ENCODE data around the gene RNF115.
"Not testable (repeated sequence)": the region's sequence is repeated elsewhere in the genome, so short reads cannot be mapped to it uniquely, and the experiment has no call there.

Gene RNF115

GRCh38 chr1:145826030-145826429 is 2.1 kb upstream of the RNF115 start:
- DNase-seq = no peak

- DNase-seq = no peak
Measured at GRCh38 chr1:145824499-145824842, 576 bp upstream of the RNF115 start.

DNA sequence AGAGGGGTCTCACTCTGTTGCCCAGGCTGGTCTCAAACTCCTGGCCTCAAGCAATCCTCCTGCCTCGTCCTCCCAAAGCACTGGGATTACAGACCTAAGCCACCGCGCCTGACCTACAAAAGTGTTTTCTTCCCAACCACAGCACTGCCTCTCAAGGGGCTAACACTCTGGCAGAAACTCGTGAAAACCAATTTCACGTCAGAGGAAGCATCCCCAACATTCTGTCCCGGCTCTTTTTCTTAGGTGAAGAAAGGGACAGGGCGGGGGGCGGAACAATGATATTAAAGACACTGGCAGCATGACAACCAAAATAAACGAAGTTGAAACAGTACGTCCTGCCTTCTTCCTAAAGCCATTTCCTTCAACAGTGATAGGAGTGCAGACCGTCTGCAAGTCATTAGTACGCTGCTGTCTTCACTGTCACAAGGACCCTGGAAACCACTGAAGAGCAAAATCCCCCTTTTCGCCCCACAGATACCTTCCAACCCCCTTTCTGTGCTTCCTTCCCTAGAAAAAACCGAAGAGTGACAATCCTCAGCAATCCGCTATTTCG is 1.0 kb downstream of the RNF115 start:
- not testable (repeated sequence) for DNase-seq

GRCh38 chr1:145818095-145818494 is 5.8 kb downstream of the RNF115 start:
- peak; percentile 59 for DNase-seq

DNA sequence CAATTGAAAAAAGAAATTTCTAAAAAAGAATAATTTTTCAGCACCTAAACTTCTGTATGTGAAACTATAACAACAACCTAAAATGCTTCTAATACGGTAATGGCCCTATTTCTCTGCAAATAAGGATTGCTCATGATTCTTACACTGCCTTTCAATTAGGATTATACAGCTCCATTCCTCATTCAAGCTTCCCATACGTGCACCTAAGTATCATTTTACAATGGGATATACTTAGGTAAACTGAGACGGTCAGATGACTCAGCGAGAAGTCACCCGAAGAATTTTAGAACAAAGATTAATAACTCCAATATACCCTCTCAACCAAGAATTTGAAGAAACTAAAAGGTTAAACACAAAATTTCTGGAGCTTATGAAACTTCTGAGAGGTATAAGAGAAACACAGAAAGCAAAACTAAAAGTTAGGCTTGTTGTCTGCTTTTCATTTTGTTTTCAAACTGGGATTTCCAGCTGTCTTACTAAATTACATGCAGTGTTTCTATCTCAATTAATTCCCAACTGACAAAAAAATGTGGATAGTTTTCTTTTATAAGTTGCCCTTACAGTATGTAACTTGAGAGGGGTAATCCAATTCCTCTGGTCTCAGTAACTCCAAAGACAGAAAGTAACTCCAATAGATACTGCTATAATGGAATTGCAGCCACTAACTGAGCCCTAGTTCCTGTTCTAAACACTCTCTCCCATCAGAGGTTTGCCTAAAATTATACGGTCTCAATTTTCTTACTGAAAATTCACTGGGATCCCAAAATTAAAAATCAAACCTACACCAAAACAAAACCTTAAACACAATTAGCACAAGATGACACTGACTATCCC is 10.7 kb downstream of the RNF115 start:
- not testable (repeated sequence) for DNase-seq

DNA sequence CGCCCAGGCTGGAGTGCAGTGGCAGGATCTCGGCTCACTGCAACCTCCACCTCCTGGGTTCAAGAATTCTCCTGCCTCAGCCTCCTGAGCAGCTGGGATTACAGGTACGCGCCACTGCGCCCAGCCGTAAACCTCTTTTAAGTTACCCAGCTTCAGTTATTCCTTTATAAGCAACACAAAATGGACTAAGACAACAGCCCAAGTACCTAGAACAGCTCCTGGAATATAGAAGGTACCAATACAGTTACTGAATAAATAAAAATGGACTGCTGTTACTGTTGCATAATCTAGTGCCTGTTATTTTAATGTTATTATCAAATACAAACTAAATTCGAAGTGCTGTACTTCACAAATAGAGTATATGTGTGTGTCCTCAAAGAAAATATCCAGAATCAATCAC is 17.1 kb downstream of the RNF115 start:
- no peak for DNase-seq

GRCh38 chr1:145806408-145806807 is 17.5 kb downstream of the RNF115 start:
- no peak for DNase-seq

GRCh38 chr1:145805057-145805456 is 18.8 kb downstream of the RNF115 start:
- DNase-seq = peak; percentile 14

DNA sequence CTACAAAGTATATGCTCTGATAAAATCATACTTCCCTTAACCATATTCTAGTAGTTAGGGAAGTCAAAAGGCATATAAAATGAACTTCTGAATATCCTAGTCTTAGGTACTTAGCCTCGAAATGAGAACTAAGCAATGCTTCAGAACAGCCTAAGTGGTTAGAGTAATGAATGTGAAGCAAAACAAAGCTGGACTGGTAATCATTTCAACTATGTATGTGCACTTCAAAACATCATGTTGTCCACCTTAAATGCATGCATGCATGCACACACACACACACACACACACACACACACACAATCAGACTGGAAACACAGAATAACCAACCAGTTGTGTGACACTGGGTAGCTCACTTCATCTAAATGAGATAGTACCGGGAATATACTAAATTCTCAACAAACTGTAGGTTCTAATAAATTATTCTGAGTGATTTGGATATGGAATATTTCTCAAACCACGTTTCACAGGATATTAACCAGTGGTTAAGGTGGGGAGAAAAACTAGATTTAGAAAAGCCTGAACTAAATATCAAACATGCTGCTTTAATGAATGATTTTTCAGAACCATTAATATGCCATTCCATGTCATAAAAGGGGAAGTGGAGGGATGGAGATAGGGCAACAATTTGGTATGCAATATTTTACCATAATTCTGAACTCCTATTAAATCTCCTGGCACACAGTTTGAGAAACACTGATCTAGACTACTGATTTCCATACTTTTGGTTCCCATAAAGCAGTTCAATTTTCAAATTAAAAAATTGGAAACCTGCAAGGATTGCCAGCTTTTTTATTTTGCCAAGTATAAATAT is 19.5 kb downstream of the RNF115 start:
- no peak for DNase-seq

GRCh38 chr1:145799806-145800205 is 24.1 kb downstream of the RNF115 start:
- no peak for DNase-seq

GRCh38 chr1:145796753-145797152 is 27.1 kb downstream of the RNF115 start:
- DNase-seq = no peak

DNA sequence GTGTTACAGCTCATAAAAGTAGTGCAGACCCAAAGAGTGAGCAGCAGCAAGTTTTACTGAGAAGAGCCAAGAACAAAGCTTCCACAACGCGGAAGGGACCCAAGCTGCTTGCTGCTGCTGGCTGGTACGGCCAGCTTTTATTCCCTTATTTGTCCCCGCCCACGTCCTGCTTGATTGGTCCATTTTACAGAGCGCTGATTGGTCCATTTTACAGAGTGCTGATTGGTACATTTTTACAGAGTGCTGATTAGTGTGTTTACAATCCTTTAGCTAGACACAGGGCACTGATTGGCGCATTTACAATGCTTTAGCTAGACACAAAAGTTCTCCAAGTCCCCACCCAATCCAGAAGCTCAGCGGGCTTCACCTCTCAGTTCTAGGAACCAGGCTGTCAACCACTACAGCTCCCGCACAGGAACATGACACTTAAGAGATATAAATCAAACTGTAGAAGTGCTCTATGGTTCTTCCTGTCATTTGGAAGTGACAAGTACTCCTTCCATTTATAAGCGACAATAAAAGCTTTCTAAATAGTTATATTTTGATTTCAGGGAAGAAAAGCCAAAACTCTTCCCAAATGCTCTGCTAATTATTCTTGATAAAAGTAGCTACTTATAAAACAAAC is 28.5 kb downstream of the RNF115 start:
- DNase-seq = no peak

DNA sequence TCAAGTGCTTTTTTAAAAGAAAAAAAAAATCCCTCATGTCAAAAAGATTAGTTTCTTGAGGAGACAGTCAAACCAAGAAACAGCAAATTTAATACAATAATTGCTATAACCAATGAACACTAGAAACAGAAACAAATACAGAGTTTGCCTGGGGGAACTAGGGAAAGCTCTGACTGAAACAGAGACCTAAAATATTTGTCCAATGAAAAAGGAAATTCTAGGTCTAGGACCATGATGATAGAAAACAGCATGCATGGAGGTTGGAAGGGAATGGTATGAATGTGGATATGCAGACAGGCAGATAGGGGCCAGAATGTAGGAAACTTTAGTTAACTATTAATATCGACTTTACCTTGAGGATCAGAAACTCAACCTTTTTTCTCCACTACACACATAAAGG is 31.4 kb downstream of the RNF115 start:
- DNase-seq = no peak

DNA sequence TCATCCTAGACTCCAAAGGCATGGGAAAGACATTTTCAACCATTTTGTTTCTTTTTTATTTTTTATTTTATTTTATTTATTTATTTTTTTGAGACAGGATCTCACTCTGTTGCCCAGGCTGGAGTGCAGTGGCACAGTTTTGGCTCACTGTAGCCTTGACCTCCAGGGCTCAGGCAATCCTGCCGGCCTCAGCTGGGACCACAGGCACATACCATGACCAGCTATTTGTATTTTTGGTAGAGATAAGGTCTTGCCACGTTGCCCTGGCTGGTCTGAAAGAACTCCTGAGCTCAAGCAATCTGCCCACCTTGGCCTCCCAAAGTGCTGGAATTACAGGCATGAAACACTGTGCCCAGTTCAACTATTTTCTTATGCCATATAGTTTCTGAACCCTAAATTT is 32.0 kb downstream of the RNF115 start:
- DNase-seq = not testable (repeated sequence)

- DNase-seq = no peak
Measured at GRCh38 chr1:145788580-145788979, 35.3 kb downstream of the RNF115 start.

GRCh38 chr1:145786271-145786670 is 37.6 kb downstream of the RNF115 start:
- no peak for DNase-seq

DNA sequence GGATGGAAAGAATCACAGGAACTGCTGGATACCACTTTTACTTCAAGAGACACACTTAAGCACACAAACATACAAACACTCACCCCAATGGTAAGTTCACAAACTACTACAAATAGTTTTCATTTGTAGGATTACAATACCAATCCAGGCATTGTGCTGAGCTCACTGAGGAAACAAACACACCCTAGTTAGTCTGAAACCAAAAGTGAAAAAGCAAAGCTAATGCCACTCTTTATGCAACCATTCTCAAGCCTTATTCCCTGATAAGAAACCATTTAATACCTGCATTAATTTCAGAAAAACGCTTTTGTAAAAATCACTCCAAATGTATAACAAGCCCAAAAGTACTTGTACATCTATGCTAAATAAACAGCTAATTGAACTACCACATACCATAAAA is 38.3 kb downstream of the RNF115 start:
- DNase-seq = no peak

- no peak for DNase-seq
Measured at GRCh38 chr1:145784409-145784808, 39.5 kb downstream of the RNF115 start.

DNA sequence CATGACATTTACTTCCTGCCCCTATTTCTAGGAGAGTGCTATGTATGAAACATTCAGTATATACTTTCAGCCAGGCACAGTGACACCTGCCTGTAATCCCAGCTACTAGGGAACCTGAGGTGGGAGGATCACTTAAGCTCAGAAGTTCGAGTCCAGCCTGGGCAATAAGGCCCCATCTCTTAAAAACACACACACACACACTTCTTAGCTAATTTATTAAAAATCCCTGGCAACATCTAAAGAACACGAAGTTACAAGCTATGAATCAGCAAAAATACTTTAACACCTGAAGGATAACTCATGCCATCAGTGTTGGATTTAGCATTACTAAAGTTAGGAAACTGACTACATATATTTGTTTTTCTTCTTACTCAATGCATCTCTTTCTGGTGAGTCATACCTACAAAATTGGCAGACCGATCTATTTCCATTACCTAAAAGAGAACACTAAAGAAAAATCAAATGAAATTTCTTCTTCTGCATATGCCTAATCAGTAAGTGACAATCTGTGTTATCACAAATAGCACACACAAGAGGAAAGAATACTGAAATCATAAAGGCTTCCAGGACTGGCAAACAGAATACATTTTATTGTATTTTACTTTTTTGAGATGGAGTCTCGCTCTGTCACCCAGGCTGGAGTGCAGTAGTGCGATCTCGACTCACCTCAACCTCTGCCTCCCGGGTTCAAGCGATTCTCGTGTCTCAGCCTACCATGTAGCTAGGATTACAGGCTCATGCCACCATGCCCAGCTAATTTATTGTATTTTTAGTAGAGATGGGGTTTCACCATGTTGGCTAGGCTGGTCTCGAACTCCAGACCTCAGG is 41.4 kb downstream of the RNF115 start:
- DNase-seq = peak; percentile 94

DNA sequence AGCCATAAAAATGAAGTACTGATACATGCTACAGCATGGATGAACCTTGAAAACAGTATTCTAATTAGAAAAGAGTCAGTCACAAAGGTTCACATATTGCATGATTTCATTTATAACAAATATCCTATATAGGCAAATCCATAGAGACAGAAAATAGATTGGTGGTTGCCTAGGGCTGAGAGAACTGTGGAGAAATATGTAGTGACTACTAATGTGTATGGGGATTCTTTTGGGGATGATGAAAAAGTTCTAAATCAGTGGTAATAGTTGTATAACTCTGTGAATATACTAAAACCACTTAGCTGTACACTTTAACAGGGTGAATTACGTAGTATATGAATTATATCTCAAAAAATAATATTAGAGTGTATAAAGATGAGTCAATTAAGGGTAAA is 45.8 kb downstream of the RNF115 start:
- DNase-seq = no peak

DNA sequence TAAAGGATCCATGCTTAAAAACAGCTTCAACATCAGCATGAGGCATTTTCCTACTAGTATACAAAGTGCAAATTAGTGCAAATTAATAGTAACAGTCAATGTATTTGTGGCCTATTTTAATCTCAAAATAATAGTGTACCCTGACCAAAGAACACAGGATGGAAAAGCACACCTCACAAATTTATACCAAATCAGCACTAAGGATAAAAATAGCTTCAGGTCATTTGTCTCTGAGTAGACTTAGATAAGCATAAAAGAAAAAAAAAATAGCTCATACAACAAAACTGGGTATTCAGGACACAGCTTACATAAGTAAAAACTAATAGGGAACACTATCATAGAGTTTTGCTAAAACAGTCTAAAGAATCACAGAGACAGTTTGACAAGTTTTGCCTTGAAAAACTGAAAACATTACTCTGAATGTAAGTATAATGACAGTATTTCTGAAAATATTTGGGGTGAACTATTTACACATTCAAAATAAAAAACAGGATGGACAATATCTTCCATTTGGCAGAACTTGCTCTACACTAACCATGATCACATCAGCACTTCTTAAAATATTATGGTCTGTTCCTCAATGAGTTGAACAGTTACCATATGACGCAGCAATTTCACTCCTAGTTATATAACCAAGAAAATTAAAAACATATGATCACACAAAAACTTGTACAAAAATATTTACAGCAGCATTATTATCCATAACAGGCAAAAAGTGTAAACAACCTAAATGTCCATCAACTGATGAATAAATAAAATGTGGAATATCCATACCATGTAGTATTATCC is 46.3 kb downstream of the RNF115 start:
- DNase-seq = no peak

DNA sequence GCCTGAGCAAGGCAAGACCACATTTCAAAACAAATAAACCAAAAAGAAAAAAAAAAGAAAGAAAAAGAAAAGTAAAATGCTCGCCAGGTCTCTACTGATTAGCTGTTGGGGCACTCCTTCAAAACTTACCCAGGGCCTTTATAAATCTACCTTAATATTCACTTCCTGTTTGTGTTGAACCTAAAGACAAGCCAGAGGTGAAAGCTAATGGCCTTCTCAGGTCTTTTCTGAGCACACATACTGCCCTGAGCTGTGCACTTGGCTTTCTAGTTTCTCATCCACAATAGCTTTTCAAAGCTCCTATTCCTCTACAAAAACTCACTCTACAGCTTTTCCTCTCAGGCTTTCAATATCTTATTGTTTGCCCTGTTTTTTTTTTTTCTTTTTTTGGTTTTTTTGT is 50.5 kb downstream of the RNF115 start:
- no peak for DNase-seq

Measured in HCEC 1CT (cell line).